Measurements from ENCODE around the gene EIPR1. TPM values are rescaled to one million over a fixed set of nuclear protein-coding genes. Genes with fewer than 3 reads are reported as not detected.

Gene EIPR1
- total RNA-seq, 8 experiments from 2014 or later, result 27.8 to 41.7 (median 33.5) TPM

DNA sequence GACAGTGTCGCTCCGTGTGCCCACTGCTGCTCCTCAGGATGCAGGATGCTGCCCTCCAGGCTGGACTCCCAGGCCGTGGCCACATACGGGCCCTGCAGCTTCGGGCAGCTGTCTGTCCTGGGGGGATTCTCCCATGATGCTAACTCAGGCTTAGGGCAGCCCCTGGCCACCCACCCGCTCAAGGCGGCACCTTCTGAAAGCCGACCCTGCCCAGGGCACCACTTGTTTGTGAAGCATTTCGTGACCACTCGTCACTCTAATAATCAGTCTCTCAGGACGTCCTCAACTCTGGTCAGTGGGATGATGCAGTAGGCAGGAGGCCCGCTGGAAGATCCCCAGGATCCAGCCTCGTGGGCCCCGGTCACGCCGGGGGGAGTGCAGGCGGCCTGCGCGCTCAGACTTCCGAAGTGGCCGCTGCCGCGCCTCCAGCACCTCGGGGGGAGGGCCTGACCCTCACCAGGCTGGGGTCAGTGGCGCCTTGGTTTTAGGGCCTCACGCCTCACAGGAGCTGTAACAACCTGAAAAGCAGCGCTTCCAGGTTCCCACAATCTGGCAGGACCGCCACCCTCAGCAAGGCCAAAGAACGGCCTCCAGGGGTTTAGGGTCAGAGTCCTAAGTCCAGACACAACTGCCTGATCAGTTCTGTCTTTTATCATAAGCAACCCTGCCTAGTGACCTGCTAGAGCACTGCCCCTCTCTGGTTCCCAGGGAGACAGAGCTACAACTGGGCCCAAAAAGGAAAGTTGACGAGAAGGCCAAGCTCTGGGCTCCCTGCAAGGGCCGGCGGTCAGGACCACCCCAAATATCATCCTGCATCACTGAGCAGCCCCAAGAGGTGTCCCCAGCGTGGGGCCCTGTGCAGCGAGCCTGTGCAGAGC, 53.0 kb downstream of the EIPR1 start:
- Histone ChIP-seq H3K4me3 (no peak overlapping the region), H3K27ac (no peak overlapping the region), H3K4me1 (replicated peaks in 1 of 2) (no peaks in the 10 kb centered on the region)
- no peak for ATAC-seq (replicated peaks in 6 of 8)
- WGBS, 10 experiments, result 80 to 100% (median 97%) methylated on average over 1 to 19 of the region's 34 CpGs; no CpG with 5 or more reads in 5 of the 10 experiments
- in situ Hi-C loops (cut with MboI; ENCODE audit: low pct_unique_long_range_greater_than_20kb in 2 of 9, low sequenced_read_pairs in 9 of 9, unreplicated experiment in 9 of 9), result no loop called here

GRCh38 chr2:3324036-3324386, 53.6 kb downstream of the EIPR1 start:
- H3K27ac ChIP-seq, result no peak overlapping the region
- ATAC-seq (replicated peaks in 6 of 8), result no peak
- H3K4me1 ChIP-seq (replicated peaks in 1 of 2), result no peaks in the 10 kb centered on the region
- no peak overlapping the region for H3K4me3 ChIP-seq
- in situ Hi-C loops (cut with MboI; ENCODE audit: low pct_unique_long_range_greater_than_20kb in 2 of 9, low sequenced_read_pairs in 9 of 9, unreplicated experiment in 9 of 9), result no loop called here
- 67 to 100% (median 90%) methylated on average over 1 to 3 of the region's 11 CpGs; no CpG with 5 or more reads in 2 of the 10 experiments for WGBS, 10 experiments

- 80 to 100% (median 95%) methylated on average over 1 to 10 of the region's 19 CpGs; no CpG with 5 or more reads in 3 of the 10 experiments for WGBS, 10 experiments
- H3K4me1 ChIP-seq (replicated peaks in 1 of 2), result no peaks in the 10 kb centered on the region
- ATAC-seq (replicated peaks in 6 of 8), result no peak
- in situ Hi-C loops (cut with MboI; ENCODE audit: low pct_unique_long_range_greater_than_20kb in 2 of 9, low sequenced_read_pairs in 9 of 9, unreplicated experiment in 9 of 9), result no loop called here
- no peak overlapping the region for H3K27ac ChIP-seq
- no peak overlapping the region for H3K4me3 ChIP-seq
Measured at GRCh38 chr2:3323360-3324035, 54.1 kb downstream of the EIPR1 start.

DNA sequence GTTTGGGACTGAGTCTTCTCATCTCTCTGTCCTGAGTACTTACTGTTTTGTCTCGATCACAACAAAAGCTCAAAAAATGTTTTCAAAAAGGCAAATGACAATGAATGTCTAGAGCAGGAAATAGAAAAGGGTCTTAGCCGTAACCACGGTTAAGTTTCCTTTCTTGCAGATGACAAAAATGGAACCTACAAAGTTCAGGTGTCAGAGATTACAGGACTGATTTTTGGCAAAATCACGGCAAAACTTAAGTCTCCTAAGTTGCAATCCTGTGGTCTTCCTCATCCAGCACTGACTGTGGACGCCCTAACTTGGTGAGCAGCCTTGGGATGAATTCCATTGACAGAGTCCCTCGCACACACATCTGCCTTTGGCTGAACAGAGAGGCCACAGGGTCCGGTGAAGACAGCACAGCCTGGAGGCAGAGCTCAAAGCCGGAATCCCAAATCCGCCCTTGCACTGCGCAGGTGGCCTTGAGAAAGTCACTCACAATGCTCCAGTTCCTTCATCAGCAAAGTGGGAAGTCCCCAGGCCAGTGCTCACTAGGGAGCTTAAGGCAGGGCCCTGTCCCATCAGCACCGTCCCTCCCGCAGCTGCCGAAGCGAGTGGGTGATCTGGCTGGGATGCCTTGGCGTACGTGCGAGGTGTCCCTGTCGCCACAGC, 55.2 kb downstream of the EIPR1 start:
- no peak overlapping the region for H3K4me3 ChIP-seq
- peaks cover 5 to 8% of the 10 kb centered on the region in 2 donors for H3K4me1 ChIP-seq (replicated peaks in 1 of 2)
- in situ Hi-C loops (cut with MboI; ENCODE audit: low pct_unique_long_range_greater_than_20kb in 2 of 9, low sequenced_read_pairs in 9 of 9, unreplicated experiment in 9 of 9), result no loop called here
- no peak for ATAC-seq (replicated peaks in 6 of 8)
- 78 to 98% (median 93%) methylated on average over 3 to 16 of the region's 18 CpGs; no CpG with 5 or more reads in 2 of the 10 experiments for WGBS, 10 experiments
- no peak overlapping the region for H3K27ac ChIP-seq

DNA sequence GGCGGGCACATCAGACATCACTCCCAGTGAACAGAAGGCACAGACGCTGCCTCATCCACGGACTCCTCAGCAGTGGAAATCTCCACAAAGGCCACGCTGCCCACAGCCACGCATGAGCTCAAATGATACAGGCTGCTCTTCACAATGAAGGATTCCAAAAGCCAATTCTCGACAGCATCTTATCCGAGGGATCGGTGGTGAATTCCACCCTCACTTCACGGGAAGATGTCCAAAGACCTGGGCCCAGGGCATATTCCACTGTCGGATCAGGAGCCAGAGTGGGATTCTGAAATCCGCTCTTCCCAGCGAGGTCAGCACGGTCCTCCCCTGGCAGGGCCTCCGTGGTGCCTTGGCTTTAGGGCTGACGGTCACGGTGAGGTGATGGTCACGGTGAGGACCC, 55.8 kb downstream of the EIPR1 start:
- no peak overlapping the region for H3K27ac ChIP-seq
- H3K4me1 ChIP-seq (replicated peaks in 1 of 2), result peaks cover 5 to 8% of the 10 kb centered on the region in 2 donors
- H3K4me3 ChIP-seq, result no peak overlapping the region
- in situ Hi-C loops (cut with MboI; ENCODE audit: low pct_unique_long_range_greater_than_20kb in 2 of 9, low sequenced_read_pairs in 9 of 9, unreplicated experiment in 9 of 9), result no loop called here
- WGBS, 10 experiments, result 80 to 100% (median 94%) methylated on average over 2 to 14 of the region's 17 CpGs; no CpG with 5 or more reads in 5 of the 10 experiments
- ATAC-seq (replicated peaks in 6 of 8), result no peak

GRCh38 chr2:3320910-3321605, 56.6 kb downstream of the EIPR1 start:
- H3K4me3 ChIP-seq, result no peak overlapping the region
- WGBS, 10 experiments, result 40 to 86% (median 79%) methylated on average over 2 to 16 of the region's 16 CpGs
- H3K27ac ChIP-seq, result no peak overlapping the region
- in situ Hi-C loops (cut with MboI; ENCODE audit: low pct_unique_long_range_greater_than_20kb in 2 of 9, low sequenced_read_pairs in 9 of 9, unreplicated experiment in 9 of 9), result no loop called here
- no peak for ATAC-seq (replicated peaks in 6 of 8)
- peaks cover 5 to 8% of the 10 kb centered on the region in 2 donors for H3K4me1 ChIP-seq (replicated peaks in 1 of 2)

- 91 to 100% (median 100%) methylated on average over 1 to 3 of the region's 26 CpGs; no CpG with 5 or more reads in 3 of the 10 experiments for WGBS, 10 experiments
- Histone ChIP-seq H3K4me3 (no peak overlapping the region), H3K27ac (no peak overlapping the region), H3K4me1 (replicated peaks in 1 of 2) (peaks cover 5 to 8% of the 10 kb centered on the region in 2 donors)
- ATAC-seq (replicated peaks in 6 of 8), result no peak
- in situ Hi-C loops (cut with MboI; ENCODE audit: low pct_unique_long_range_greater_than_20kb in 2 of 9, low sequenced_read_pairs in 9 of 9, unreplicated experiment in 9 of 9), result no loop called here
Measured at GRCh38 chr2:3319745-3320566, 57.7 kb downstream of the EIPR1 start.

- Histone ChIP-seq H3K27ac (no peak overlapping the region), H3K4me3 (no peak overlapping the region), H3K4me1 (replicated peaks in 1 of 2) (peaks cover 12 to 16% of the 10 kb centered on the region in 2 donors)
- in situ Hi-C loops (cut with MboI; ENCODE audit: low pct_unique_long_range_greater_than_20kb in 2 of 9, low sequenced_read_pairs in 9 of 9, unreplicated experiment in 9 of 9), result no loop called here
- WGBS, 10 experiments, result 40 to 100% (median 91%) methylated on average over 1 to 12 of the region's 13 CpGs; no CpG with 5 or more reads in 1 of the 10 experiments
- ATAC-seq (replicated peaks in 6 of 8), result no peak
Measured at GRCh38 chr2:3319134-3319533, 58.5 kb downstream of the EIPR1 start.

GRCh38 chr2:3317871-3318590, 59.6 kb downstream of the EIPR1 start:
- WGBS, 10 experiments, result 85 to 100% (median 94%) methylated on average over 4 to 19 of the region's 27 CpGs; no CpG with 5 or more reads in 2 of the 10 experiments
- Histone ChIP-seq H3K27ac (no peak overlapping the region), H3K4me1 (replicated peaks in 1 of 2) (peaks cover 23 to 26% of the 10 kb centered on the region in 2 donors), H3K4me3 (no peak overlapping the region)
- no peak for ATAC-seq (replicated peaks in 6 of 8)
- in situ Hi-C loops (cut with MboI; ENCODE audit: low pct_unique_long_range_greater_than_20kb in 2 of 9, low sequenced_read_pairs in 9 of 9, unreplicated experiment in 9 of 9), result no loop called here

DNA sequence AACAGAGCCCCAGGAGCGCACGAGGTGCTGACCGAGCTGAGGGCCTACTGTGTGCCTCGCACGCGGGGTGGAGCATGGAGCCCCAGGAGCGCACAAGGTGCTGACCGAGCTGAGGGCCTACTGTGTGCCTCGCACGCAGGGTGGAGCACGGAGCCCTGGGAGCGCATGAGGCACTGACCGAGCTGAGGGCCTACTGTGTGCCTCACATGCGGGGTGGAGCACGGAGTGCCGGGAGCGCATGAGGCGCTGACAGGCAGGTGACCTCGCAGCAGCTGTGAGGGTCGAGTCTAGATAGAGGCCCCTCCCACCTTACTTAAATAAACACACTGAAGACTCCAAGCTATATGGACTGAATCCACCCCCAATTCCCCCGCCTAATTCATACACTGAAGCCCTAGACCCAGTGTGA, 60.3 kb downstream of the EIPR1 start:
- 73 to 100% (median 95%) methylated on average over 2 to 10 of the region's 21 CpGs; no CpG with 5 or more reads in 6 of the 10 experiments for WGBS, 10 experiments
- Histone ChIP-seq H3K27ac (no peak overlapping the region), H3K4me3 (no peak overlapping the region), H3K4me1 (replicated peaks in 1 of 2) (peaks cover 24 to 33% of the 10 kb centered on the region in 2 donors)
- in situ Hi-C loops (cut with MboI; ENCODE audit: low pct_unique_long_range_greater_than_20kb in 2 of 9, low sequenced_read_pairs in 9 of 9, unreplicated experiment in 9 of 9), result no loop called here
- no peak for ATAC-seq (replicated peaks in 6 of 8)

DNA sequence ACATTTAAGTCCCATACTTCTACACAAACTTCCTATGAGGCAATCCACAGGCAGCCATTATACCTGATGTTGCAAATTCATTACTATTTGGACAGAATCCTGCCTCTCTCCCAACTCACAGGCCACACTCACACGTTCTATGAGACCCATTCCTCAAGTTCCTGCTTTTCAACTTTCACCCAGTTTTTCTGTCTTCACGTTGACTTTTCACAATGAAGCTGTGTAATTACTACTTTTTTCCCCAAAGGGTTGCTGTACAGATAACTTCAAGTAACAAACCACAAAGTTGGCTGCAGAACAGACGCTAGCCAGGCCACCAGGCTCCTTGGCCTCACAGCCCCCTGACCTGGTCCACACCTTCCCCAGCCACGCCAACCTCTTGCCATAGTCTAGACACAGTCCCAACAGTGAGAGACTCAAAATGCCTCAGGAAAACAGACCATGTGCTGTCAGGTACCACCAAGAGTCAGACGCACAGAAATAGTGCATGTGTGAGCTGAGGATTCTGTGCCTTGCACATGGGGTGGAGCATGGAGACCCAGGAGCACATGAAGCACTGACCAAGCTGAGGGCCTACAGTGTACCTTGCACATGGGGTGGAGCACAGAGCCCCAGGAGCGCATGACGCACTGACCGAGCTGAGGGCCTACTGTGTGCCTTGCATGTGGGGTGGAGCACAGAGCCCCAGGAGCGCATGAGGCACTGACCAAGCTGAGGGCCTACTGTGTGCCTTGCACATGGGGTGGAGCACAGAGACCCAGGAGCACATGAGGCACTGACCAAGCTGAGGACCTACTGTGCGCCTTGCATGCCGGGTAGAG, 61.0 kb downstream of the EIPR1 start:
- 59 to 100% (median 90%) methylated on average over 1 to 5 of the region's 11 CpGs; no CpG with 5 or more reads in 1 of the 10 experiments for WGBS, 10 experiments
- Histone ChIP-seq H3K4me1 (replicated peaks in 1 of 2) (peaks cover 24 to 34% of the 10 kb centered on the region in 2 donors), H3K27ac (no peak overlapping the region), H3K4me3 (no peak overlapping the region)
- in situ Hi-C loops (cut with MboI; ENCODE audit: low pct_unique_long_range_greater_than_20kb in 2 of 9, low sequenced_read_pairs in 9 of 9, unreplicated experiment in 9 of 9), result no loop called here
- no peak for ATAC-seq (replicated peaks in 6 of 8)
